Effector memory CD4-positive, alpha-beta T cell (primary cell): ENCODE measurements around the gene SRGAP1.
"Not testable (repeated sequence)": the region's sequence is repeated elsewhere in the genome, so short reads cannot be mapped to it uniquely, and the experiment has no call there.

Experiments
- DNase-seq, 3 donors: peaks; one replicate each; pipeline ENCODE4 v3.0.0-alpha.2; 2020
- H3K27ac ChIP-seq: 2 replicates; pipeline ENCODE4 v1.7.0; 2013; ENCODE audit warnings: mild to moderate bottlenecking, low read length, moderate library complexity; ENCODE audit not compliant: insufficient read depth, poor library complexity, severe bottlenecking
- H3K27me3 ChIP-seq: replicated peaks from 2 replicates; pipeline ENCODE4 v1.7.0; 2013; ENCODE audit warnings: mild to moderate bottlenecking, low read length; ENCODE audit not compliant: insufficient read depth, control insufficient read depth, poor library complexity, severe bottlenecking
- H3K36me3 ChIP-seq: 2 replicates; pipeline ENCODE4 v1.7.0; 2013; ENCODE audit warnings: mild to moderate bottlenecking, low read length, moderate library complexity; ENCODE audit not compliant: control insufficient read depth, insufficient read depth
- H3K4me1 ChIP-seq: 2 replicates; pipeline ENCODE4 v1.7.0; 2013; ENCODE audit warnings: low read length, mild to moderate bottlenecking; ENCODE audit not compliant: control insufficient read depth, insufficient read depth, poor library complexity, severe bottlenecking
- H3K4me3 ChIP-seq: 2 replicates; pipeline ENCODE4 v1.7.0; 2013; ENCODE audit warnings: low read length, low read depth, mild to moderate bottlenecking; ENCODE audit not compliant: insufficient read depth, poor library complexity, severe bottlenecking
- H3K9me3 ChIP-seq: 2 replicates; pipeline ENCODE4 v1.7.0; 2013; ENCODE audit warnings: mild to moderate bottlenecking, low read length, moderate library complexity; ENCODE audit not compliant: control insufficient read depth

SRGAP1 gene

DNA sequence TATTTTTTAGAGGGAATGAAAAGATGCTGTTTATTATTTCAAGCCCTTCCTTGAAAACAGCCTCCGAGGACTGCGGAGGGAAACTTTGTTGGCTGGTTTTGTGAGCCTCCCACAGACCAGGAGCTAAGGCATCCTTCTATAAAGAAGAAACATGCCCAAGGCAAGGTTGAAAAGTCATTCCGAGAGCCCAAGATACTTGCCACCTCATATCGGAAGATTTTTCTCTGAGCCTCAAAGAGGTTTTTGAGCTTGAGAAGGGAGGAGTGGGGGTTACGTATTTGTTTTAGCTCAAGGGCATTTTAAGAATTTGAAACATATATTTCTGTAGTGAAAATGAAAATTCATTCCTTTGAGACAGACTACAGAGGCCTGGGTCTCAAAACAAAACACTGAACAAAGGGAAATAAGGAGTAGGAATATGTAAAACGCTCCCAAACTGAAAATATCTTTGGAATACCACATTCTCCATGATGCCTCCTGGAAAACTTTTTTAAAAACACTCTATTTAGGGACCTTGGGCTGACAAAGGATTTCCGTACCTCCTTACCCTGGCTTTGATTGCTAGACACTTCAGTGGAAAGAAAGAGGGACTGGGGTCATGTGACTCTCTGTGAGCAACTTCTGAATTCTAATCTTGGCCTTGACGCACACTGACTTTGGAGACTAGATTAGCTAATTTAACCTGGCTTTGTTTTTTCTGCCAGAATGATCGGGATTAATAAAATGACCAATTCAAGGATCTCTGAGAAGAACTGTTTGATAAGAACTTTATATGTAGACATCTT is 180.9 kb downstream of the SRGAP1 start:
- H3K9me3 ChIP-seq, result no peaks in the 10 kb centered on the region
- no peaks in the 10 kb centered on the region for H3K36me3 ChIP-seq
- H3K4me1 ChIP-seq, result no peaks in the 10 kb centered on the region
- no peak overlapping the region for H3K27ac ChIP-seq
- H3K27me3 ChIP-seq, result no peaks in the 10 kb centered on the region
- H3K4me3 ChIP-seq, result no peak overlapping the region
- no peak for DNase-seq

DNA sequence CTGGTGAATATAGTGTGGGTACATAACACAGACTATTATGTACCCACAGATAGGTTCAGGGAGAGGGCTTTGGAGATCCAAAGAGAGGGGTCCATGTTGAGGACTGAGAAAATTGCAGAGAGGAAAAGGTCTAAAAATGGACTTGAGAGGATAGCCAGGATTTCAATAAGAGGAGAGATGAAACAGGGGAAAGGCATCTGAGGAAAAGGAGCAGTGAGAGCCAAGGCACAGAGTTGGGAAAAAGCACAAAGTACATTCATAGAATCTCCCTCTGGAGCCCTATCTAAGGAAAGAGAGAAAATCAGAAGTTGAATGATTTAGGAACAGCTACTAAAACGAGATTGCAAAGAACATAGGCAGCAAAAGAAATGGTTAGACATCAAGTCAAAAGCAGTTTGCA is 182.8 kb downstream of the SRGAP1 start:
- H3K9me3 ChIP-seq, result no peaks in the 10 kb centered on the region
- H3K27ac ChIP-seq, result no peak overlapping the region
- H3K4me3 ChIP-seq, result no peak overlapping the region
- no peaks in the 10 kb centered on the region for H3K27me3 ChIP-seq
- H3K4me1 ChIP-seq, result no peaks in the 10 kb centered on the region
- DNase-seq, result no peak
- no peaks in the 10 kb centered on the region for H3K36me3 ChIP-seq

- H3K4me3 ChIP-seq, result no peak overlapping the region
- no peak for DNase-seq
- H3K27ac ChIP-seq, result no peak overlapping the region
- H3K36me3 ChIP-seq, result no peaks in the 10 kb centered on the region
- H3K9me3 ChIP-seq, result no peaks in the 10 kb centered on the region
- H3K27me3 ChIP-seq, result no peaks in the 10 kb centered on the region
- no peaks in the 10 kb centered on the region for H3K4me1 ChIP-seq
Observed at GRCh38 chr12:64028541-64028940, 184.0 kb downstream of the SRGAP1 start.

DNA sequence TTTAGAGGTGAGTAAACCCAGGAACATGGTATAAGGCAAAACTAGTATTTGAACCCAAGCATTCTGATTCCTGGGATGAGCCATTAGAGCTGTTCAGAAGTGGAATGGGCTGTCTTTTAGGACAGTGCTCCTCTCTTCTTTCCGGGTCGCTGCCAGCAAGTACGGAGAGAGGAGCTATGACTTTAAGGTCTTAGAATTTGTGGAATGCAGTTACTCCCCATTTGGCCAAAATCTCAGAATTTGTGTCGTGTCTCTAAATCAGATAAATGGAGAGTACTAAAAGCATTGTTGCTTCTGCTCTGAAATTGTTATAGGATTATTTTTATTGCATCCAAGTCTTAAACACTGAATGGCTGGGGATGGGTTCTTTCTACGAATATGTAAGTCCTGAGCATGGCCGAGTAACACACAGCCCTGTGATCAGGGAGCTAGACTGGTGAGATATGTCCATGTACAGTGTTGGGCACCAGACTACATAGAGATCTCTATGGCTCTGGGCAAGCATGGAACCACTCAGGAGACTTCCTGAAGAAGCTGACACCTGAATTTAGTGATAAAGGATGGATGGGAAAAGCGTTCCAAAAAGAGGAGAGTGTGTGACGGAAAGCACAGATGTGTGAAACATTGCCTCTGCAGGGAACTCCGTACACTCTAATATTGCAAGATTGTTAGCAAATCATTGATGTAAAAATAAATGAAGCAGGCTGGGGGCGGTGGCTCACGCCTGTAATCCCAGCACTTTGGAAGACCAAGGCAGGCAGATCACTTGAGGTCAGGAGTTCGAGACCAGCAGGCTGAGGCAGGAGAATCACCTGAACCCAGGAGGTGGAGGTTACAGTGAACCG is 184.7 kb downstream of the SRGAP1 start:
- Histone ChIP-seq H3K36me3 (no peaks in the 10 kb centered on the region), H3K9me3 (no peaks in the 10 kb centered on the region), H3K27ac (no peak overlapping the region), H3K4me3 (no peak overlapping the region), H3K27me3 (no peaks in the 10 kb centered on the region), H3K4me1 (no peaks in the 10 kb centered on the region)
- DNase-seq, result no peak

GRCh38 chr12:64030155-64030554 is 185.7 kb downstream of the SRGAP1 start:
- Histone ChIP-seq H3K27me3 (no peaks in the 10 kb centered on the region), H3K4me3 (no peak overlapping the region), H3K4me1 (no peaks in the 10 kb centered on the region), H3K9me3 (no peaks in the 10 kb centered on the region), H3K27ac (no peak overlapping the region), H3K36me3 (no peaks in the 10 kb centered on the region)
- DNase-seq, result no peak

DNA sequence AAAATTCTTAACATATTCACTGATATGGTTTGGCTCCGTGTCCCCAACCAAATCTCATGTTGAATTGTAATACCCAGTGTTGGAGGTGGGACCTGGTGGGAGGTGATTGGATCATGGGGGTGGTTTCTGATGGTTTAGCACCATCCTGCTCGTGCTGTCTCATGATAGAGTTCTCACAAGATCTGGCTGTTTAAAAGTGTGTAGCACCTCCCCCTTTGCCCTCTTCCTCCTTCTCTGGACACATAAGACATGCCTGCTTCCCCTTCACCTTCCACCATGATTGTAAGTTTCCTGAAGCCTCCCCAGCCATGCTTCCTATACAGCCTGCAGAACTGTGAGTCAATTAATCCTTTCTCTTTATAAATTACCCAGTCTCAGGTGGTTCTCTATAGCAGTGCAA is 189.6 kb downstream of the SRGAP1 start:
- not testable (repeated sequence) for DNase-seq

GRCh38 chr12:64034901-64035576 is 190.5 kb downstream of the SRGAP1 start:
- Histone ChIP-seq H3K4me3 (no peak overlapping the region), H3K4me1 (no peaks in the 10 kb centered on the region), H3K36me3 (no peaks in the 10 kb centered on the region), H3K27ac (no peak overlapping the region), H3K9me3 (no peaks in the 10 kb centered on the region), H3K27me3 (no peaks in the 10 kb centered on the region)
- no peak for DNase-seq

More for the DNA sequence above, 189.6 kb downstream of the SRGAP1 start:
- H3K4me1 ChIP-seq, H3K27ac ChIP-seq, H3K27me3 ChIP-seq, H3K36me3 ChIP-seq, H3K9me3 ChIP-seq, H3K4me3 ChIP-seq: not testable (repeated sequence)

DNA sequence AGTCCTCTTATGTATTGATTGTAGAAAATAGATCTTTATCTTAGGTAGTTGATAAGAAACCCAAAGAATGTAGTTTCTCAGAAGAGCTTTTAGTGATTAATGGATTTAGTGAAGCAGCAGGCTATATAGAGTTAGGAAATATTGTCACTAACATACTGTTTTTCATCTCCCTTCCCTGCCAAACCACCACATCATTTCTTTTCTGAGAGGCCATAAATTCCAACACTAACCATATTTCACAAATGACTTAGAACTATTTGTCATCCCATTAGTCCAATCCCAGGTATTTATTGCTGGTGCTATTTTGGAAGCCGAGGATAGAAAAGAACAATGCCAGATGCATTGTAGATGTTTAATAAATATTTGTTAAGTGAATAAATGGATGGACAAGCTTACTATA is 191.9 kb downstream of the SRGAP1 start:
- no peak for DNase-seq
- Histone ChIP-seq H3K27ac (no peak overlapping the region), H3K36me3 (no peaks in the 10 kb centered on the region), H3K4me1 (no peaks in the 10 kb centered on the region), H3K9me3 (no peaks in the 10 kb centered on the region), H3K27me3 (no peaks in the 10 kb centered on the region), H3K4me3 (no peak overlapping the region)

DNA sequence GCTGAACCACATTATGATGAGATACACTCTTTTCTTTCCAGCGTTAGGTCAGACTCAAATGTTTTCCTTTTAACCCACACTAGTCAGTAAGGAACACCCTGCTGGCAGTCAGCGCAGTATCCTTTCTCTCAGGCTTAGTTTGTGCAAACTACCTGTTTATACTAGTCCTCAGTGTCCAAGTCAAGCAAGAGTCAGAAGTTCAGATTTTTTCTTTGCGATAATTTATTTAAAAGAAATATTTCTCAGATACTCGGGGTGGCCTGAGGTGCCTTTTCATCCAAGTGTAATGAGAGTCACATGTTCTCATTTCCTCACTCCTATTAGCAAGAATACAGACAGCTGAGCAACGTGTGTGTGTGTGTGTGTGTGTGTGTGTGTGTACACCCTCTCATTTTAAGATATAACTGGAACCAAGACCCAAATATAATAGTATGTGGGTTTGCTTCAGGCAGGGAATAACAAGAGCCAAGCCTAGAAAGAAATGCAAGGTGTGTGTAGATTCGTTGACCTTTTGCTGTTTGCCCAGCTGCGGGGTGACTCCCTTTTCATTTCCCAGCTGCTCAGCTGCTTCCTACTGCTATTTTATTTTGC is 194.9 kb downstream of the SRGAP1 start:
- no peak overlapping the region for H3K27ac ChIP-seq
- H3K4me3 ChIP-seq, result no peak overlapping the region
- no peaks in the 10 kb centered on the region for H3K9me3 ChIP-seq
- no peak for DNase-seq
- H3K27me3 ChIP-seq, result no peaks in the 10 kb centered on the region
- H3K36me3 ChIP-seq, result no peaks in the 10 kb centered on the region
- H3K4me1 ChIP-seq, result no peaks in the 10 kb centered on the region
